HepG2 (cell line): ENCODE measurements around the gene LPIN3. TPM values are rescaled to one million over a fixed set of nuclear protein-coding genes. Genes with fewer than 3 reads are reported as not detected.
A peak's percentile ranks its signal among the peaks of the same experiment; 100 is the strongest.

Source experiments
- CEBPG ChIP-seq: IDR thresholded peaks from 2 replicates; pipeline ENCODE4 v1.6.1; 2016
- CHCHD3 ChIP-seq: sonication (generic); formaldehyde crosslinking; IDR thresholded peaks from 2 replicates; pipeline ENCODE4 v1.8.0; 2022; ENCODE audit warnings: mild to moderate bottlenecking, missing genetic modification reagents, moderate library complexity
- EEA1 ChIP-seq: sonication (generic); formaldehyde crosslinking; IDR thresholded peaks from 2 replicates; pipeline ENCODE4 v1.5.1; 2020; ENCODE audit warnings: mild to moderate bottlenecking, missing genetic modification reagents, borderline replicate concordance
- ETV6 ChIP-seq: sonication (generic); formaldehyde crosslinking; conservative IDR thresholded peaks from 2 replicates; pipeline ENCODE4 v1.4.0; 2020; ENCODE audit warnings: missing genetic modification reagents
- KDM6A ChIP-seq: IDR thresholded peaks from 2 replicates; pipeline ENCODE4 v1.6.1; 2016; ENCODE audit warnings: low read depth
- LBX2 ChIP-seq: sonication (generic); formaldehyde crosslinking; IDR thresholded peaks from 2 replicates; pipeline ENCODE4 v1.5.0; 2020; ENCODE audit warnings: missing genetic modification reagents, mild to moderate bottlenecking, borderline replicate concordance
- MLX ChIP-seq: IDR thresholded peaks from 2 replicates; pipeline ENCODE4 v1.6.1; 2016
- MYNN ChIP-seq: sonication (generic); formaldehyde crosslinking; IDR thresholded peaks from 2 replicates; pipeline ENCODE4 v1.4.0; 2020; ENCODE audit warnings: mild to moderate bottlenecking, low read depth, missing genetic modification reagents
- PBX3 ChIP-seq: sonication (generic); formaldehyde crosslinking; IDR thresholded peaks from 2 replicates; pipeline ENCODE4 v1.8.1; 2023; ENCODE audit warnings: missing genetic modification reagents, inconsistent platforms, borderline replicate concordance
- PTBP1 ChIP-seq: fragments of 200-400 bp; formaldehyde crosslinking; IDR thresholded peaks from 2 replicates; pipeline ENCODE4 v1.6.1; 2018; ENCODE audit warnings: low read length, low read depth; ENCODE audit not compliant: poor library complexity, severe bottlenecking
- SIX1 ChIP-seq: sonication (generic); formaldehyde crosslinking; IDR thresholded peaks from 2 replicates; pipeline ENCODE4 v1.4.0; 2020; ENCODE audit warnings: missing genetic modification reagents, borderline replicate concordance
- TMF1 ChIP-seq: sonication (generic); formaldehyde crosslinking; IDR thresholded peaks from 2 replicates; pipeline ENCODE4 v1.8.1; 2022; ENCODE audit warnings: low read depth, missing genetic modification reagents
- ZFP36L2 ChIP-seq: sonication (generic); formaldehyde crosslinking; IDR thresholded peaks from 2 replicates; pipeline ENCODE4 v1.4.0; 2020; ENCODE audit warnings: missing genetic modification reagents
- ZNF362 ChIP-seq: sonication (generic); formaldehyde crosslinking; IDR thresholded peaks from 2 replicates; pipeline ENCODE4 v1.4.0; 2020; ENCODE audit warnings: missing genetic modification reagents, mild to moderate bottlenecking, borderline replicate concordance
- ZNF407 ChIP-seq: sonication (generic); formaldehyde crosslinking; IDR thresholded peaks from one replicate; pipeline ENCODE4 v1.5.1; 2020; ENCODE audit warnings: mild to moderate bottlenecking, missing genetic modification reagents; ENCODE audit errors: not compliant biosample characterization
- ZSCAN12 ChIP-seq: sonication (generic); formaldehyde crosslinking; IDR thresholded peaks from 2 replicates; pipeline ENCODE4 v1.9.0; 2021; ENCODE audit warnings: mild to moderate bottlenecking, missing genetic modification reagents
- ZZZ3 ChIP-seq: sonication (generic); formaldehyde crosslinking; IDR thresholded peaks from 2 replicates; pipeline ENCODE4 v1.4.0; 2020; ENCODE audit warnings: missing genetic modification reagents, mild to moderate bottlenecking, borderline replicate concordance
- polyA plus RNA-seq, 8 experiments: library from polyadenylated mRNA; depleted of rRNA in 3 of 8; stranded (reverse) in 7 of 8; unstranded in 1 of 8; fragments of >200 nt; fragmentation: Illumina TruSeq in 4 of 8; extraction: Trizol in 4 of 8; gene quantifications; 2 replicates each; pipeline versions ENCODE4 v1.2.1 to v1.2.3, GENCODE V29; 2011 to 2016; ENCODE audit warnings: low read depth in 4 of 8, missing spikeins in 1 of 8, mixed read lengths in 1 of 8; ENCODE audit not compliant: insufficient read depth in 1 of 8
- total RNA-seq, 5 experiments: library from RNA; depleted of rRNA; stranded (reverse); fragments of >200 nt; fragmentation: Illumina TruSeq; extraction: Trizol; gene quantifications; 2 replicates each; pipeline ENCODE4 v1.2.3, GENCODE V29; 2016; ENCODE audit warnings: low read depth in 1 of 5

Gene LPIN3
- total and polyA plus RNA-seq, 2 of the 13 experiments (the other 11 are each of a cell fraction or from before 2014, with no cell fraction given) = 14.2 to 28.6 TPM

- 0 out of 2 replicates have a peak, but pooled peaks have one; percentile 29 for TF ChIP-seq MYNN (CRISPR knock-in tag)
- no peak for TF ChIP-seq ZNF407 (CRISPR knock-in tag)
- TF ChIP-seq ZZZ3 (CRISPR knock-in tag) = 0 out of 2 replicates have a peak, but pooled peaks have one; percentile 53
- no peak for TF ChIP-seq ZFP36L2 (CRISPR knock-in tag)
- TF ChIP-seq ZNF362 (CRISPR knock-in tag) = 0 out of 2 replicates have a peak, but pooled peaks have one; percentile 34
- TF ChIP-seq CEBPG (CRISPR knock-in tag) = no peak
- no peak for TF ChIP-seq LBX2 (CRISPR knock-in tag)
- no peak for TF ChIP-seq CHCHD3 (CRISPR knock-in tag)
- peak; percentile 48 for TF ChIP-seq PTBP1
- 0 out of 2 replicates have a peak, but pooled peaks have one; percentile 9 for TF ChIP-seq MLX (CRISPR knock-in tag)
- TF ChIP-seq KDM6A (CRISPR knock-in tag) = 0 out of 2 replicates have a peak, but pooled peaks have one; percentile 13
- 0 out of 2 replicates have a peak, but pooled peaks have one; percentile 14 for TF ChIP-seq EEA1 (CRISPR knock-in tag)
- TF ChIP-seq TMF1 = no peak
- TF ChIP-seq ETV6 (CRISPR knock-in tag) = no peak
- TF ChIP-seq SIX1 = 0 out of 2 replicates have a peak, but pooled peaks have one; percentile 0
- TF ChIP-seq ZSCAN12 (CRISPR knock-in tag) = no peak
- peak; percentile 46; the same call in 1 of the 2 replicates for TF ChIP-seq PBX3 (CRISPR knock-in tag)
Observed at GRCh38 chr20:41340327-41341055, at the start of gene LPIN3 (continued).
